ENCODE data around the gene TMEM132E.

TMEM132E gene

DNA sequence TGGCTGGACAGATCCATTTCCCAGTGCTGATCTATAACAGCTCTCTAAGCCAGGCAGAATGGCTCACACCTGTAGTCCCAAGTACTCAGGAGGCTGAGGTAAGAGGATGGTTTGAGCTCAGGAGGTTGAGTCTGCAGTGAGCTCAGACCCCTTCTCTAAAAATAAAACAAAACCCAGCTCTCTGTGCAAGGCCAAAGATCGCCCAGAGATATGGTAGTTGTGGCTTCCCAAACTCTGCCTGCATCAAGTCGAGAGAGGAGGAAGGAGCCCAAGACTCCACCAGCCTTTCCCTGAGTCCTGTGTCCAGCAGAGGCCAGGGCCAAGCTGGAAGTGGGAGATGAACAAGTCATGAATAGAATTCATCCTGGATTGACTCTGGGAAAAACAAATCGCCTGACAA is 88.8 kb downstream of the TMEM132E start:
- no peak for DNase-seq

DNA sequence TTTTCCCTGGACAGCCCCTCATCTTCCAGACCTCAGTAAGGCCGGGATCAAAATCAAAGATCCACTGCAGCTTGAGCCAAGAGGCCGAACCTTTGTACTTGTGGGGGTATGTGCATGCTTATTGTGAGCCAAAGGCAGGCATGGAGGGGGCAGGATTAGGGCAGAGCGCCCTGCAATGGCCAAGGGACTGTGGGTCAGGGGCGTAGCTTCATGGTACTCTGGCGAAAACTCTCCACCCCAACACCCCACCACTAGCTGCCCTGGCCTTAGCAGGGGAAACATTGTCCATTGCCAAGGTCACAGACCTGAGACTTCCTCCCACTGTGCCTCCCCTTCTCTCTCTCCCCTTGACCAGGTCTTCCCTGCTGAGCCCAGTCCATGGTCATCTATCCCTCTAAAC is 90.1 kb downstream of the TMEM132E start:
- DNase-seq = no peak

GRCh38 chr17:34670618-34671017 is 91.2 kb downstream of the TMEM132E start:
- no peak for DNase-seq

DNA sequence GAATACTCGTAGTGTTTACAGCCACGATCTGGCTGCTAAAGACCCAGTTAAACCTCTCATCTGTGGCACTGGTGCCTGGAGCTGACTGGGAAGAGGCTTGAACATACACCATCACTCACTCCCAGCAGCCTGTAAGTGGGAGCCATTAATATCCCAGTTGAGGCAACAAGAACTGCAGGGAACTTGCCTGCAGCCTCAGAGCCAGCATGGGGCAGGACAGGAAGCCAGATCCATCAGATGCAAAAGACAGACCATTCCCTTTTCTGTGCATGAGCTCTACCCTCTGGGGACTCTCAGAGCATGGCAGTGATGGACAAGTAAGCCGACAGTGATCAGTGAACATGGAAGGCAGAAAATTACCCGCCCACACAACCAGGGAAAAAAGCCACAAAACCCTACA is 91.8 kb downstream of the TMEM132E start:
- no peak for DNase-seq

DNA sequence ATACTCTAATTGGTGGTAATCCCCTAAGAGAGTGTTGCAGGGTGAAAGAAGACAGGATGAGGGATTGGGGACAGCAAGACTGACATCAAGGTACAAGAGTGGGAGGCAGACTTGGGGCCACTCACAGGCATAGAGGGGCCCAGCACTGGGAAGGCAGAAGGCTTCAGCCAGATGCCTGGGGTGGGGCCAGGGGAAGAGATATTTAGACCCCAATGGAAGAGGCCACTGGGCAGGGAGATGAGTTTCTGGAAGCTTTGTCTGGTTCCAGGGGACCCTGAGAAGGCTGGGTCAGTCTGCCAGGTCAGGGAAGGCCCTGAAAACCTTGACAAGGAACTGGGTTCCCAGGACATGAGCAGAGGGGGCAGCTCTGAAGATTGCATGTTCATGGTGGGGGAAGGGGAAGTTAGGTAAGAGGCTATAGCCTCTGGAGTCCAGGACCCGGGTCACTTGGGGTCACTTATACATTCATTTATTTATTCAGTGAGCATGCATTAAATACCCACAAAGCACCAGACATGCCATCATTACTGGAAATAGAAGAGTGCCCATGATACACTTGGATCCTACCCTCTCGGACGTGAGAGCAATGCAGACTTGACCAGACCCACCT is 92.9 kb downstream of the TMEM132E start:
- no peak for DNase-seq

DNA sequence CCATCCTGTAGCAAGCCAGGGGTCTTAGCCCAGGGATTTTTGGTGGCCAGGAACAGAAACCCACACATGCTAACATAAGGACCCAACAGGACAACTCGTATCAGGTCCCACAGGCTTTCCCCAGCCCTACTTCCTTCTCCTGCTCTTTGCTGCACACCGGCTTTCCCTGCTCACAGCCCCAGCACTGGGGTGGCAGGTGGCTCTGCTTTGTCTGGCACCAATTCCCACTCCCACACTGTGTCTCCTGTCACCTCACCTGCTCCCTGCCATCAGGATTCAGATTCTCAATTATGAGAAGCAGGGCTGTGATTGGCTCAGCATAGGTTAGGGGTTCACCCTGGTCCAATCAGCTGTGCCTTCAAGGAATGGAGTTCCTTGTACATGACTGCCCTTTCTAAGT is 94.1 kb downstream of the TMEM132E start:
- no peak for DNase-seq

- no peak for DNase-seq
Measured at GRCh38 chr17:34673995-34674890, 94.9 kb downstream of the TMEM132E start.

- DNase-seq = no peak
Measured at GRCh38 chr17:34675143-34675542, 95.8 kb downstream of the TMEM132E start.

GRCh38 chr17:34675605-34676004 is 96.2 kb downstream of the TMEM132E start:
- DNase-seq = no peak

GRCh38 chr17:34680151-34680550 is 100.8 kb downstream of the TMEM132E start:
- no peak for DNase-seq

- no peak for DNase-seq
Measured at GRCh38 chr17:34682305-34682704, 102.9 kb downstream of the TMEM132E start.

DNA sequence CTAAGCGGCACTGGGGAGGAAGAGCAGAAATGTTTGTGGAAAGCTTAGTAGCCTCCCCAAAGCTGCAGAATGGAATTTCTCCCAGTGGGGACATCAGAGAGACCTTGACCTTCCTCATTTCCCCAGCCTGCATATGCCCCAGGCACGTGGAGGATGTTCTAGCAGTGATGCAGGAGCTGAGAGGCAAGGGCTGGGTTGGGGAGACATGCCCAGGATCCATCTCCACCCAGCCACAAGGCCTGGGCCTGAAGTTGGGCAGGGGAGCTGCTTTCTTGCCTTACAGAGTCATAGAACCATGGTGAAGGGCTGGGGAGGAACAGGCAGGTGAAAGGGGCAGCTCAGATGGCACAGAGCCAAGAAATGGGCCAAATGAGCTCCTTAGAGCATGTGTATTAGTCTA is 104.0 kb downstream of the TMEM132E start:
- DNase-seq = no peak

Measured in DMS53 (cell line).